Progenitor cell of endocrine pancreas (in vitro differentiated cells): ENCODE data around the gene PGA3. TPM values are rescaled to one million over a fixed set of nuclear protein-coding genes. Genes with fewer than 3 reads are reported as not detected.
A peak's percentile ranks its signal among the peaks of the same experiment; 100 is the strongest.

ENCODE experiments used
- DNase-seq: peaks from one replicate; pipeline ENCODE4 v3.0.0; 2021; ENCODE audit warnings: low spot score; ENCODE audit not compliant: unreplicated experiment
- H3K27ac Mint-ChIP-seq: 2 replicates; pipeline ENCODE4 v1.8.0; 2021; ENCODE audit warnings: mild to moderate bottlenecking, moderate library complexity, mixed read lengths
- H3K27me3 Mint-ChIP-seq: 2 replicates; pipeline ENCODE4 v1.8.0; 2021; ENCODE audit warnings: mixed read lengths
- H3K36me3 Mint-ChIP-seq: 2 replicates; pipeline ENCODE4 v1.8.0; 2022; ENCODE audit warnings: mixed read lengths; ENCODE audit not compliant: insufficient read depth
- H3K4me1 Mint-ChIP-seq: 2 replicates; pipeline ENCODE4 v1.8.0; 2021; ENCODE audit warnings: low read depth, mixed read lengths
- H3K4me3 Mint-ChIP-seq: 2 replicates; pipeline ENCODE4 v1.8.0; 2021; ENCODE audit warnings: low read depth, mild to moderate bottlenecking, moderate library complexity, mixed read lengths
- H3K9me3 Mint-ChIP-seq: 2 replicates; pipeline ENCODE4 v1.8.0; 2021; ENCODE audit warnings: low read depth, mixed read lengths
- CTCF ChIP-seq: fragments of 200-600 bp; sonication (generic); IDR thresholded peaks from one replicate; pipeline ENCODE4 v1.5.0; 2021; ENCODE audit warnings: antibody characterized with exemption, mild to moderate bottlenecking; ENCODE audit not compliant: unreplicated experiment
- total RNA-seq: library from RNA; stranded (reverse); gene quantifications from 2 replicates; pipeline ENCODE4 v1.2.1, GENCODE V29; 2021

PGA3 gene
- total RNA-seq, 1 donor from 2014 or later, result not detected

GRCh38 chr11:61181489-61181888 is 21.8 kb upstream of the PGA3 start:
- no peaks in the 10 kb centered on the region for H3K36me3 Mint-ChIP-seq
- no peaks in the 10 kb centered on the region for H3K27me3 Mint-ChIP-seq
- no peaks in the 10 kb centered on the region for H3K9me3 Mint-ChIP-seq
- no peaks in the 10 kb centered on the region for H3K4me1 Mint-ChIP-seq
- H3K27ac Mint-ChIP-seq, result no peak overlapping the region
- no peak overlapping the region for H3K4me3 Mint-ChIP-seq
- DNase-seq, result no peak
- no peak for TF ChIP-seq CTCF

DNA sequence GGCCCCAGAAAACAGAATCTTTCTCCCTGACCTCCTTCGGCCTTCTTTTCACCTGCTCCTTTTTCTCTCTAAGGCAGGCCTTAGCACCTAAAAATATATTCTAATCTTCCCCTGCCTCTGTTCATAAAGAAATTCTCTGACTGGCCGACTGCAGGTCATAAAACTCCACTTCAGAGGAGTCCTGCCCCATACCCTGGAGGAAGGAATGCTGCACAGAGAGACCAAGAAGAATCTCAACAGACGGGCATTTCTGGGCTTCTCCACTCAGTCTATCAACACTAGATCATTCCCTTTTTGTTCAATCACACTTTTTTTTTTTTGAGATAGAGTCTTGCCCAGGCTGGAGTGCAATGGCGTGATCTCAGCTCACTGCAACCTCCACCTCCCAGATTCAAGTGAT is 19.7 kb upstream of the PGA3 start:
- no peaks in the 10 kb centered on the region for H3K27me3 Mint-ChIP-seq
- no peak for DNase-seq
- peak; percentile 17 for TF ChIP-seq CTCF
- H3K36me3 Mint-ChIP-seq, result no peaks in the 10 kb centered on the region
- no peak overlapping the region for H3K4me3 Mint-ChIP-seq
- H3K27ac Mint-ChIP-seq, result no peak overlapping the region
- peaks cover 2% of the 10 kb centered on the region for H3K4me1 Mint-ChIP-seq
- no peaks in the 10 kb centered on the region for H3K9me3 Mint-ChIP-seq

DNA sequence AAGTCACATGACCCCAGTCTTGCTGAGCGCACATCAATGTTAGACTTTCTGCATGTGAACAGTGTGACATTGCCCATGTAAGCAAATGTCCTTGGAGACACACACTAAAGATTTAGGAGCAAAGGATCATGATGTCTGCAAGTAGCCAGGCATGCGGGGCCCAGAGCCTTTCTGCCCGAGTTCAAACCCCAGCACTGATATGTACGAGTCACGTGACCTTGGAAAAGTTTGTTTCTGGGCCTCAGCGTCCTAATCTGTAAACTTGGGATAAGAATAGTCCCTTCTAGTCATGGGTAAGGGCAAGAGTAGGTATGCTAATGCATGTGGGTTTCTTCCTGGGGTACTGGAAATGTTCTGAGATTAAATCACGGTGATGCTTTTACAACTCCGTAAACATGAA is 16.8 kb upstream of the PGA3 start:
- Mint-ChIP-seq H3K4me1 (peaks cover 2% of the 10 kb centered on the region), H3K27me3 (no peaks in the 10 kb centered on the region), H3K36me3 (no peaks in the 10 kb centered on the region), H3K4me3 (no peak overlapping the region), H3K27ac (no peak overlapping the region), H3K9me3 (no peaks in the 10 kb centered on the region)
- DNase-seq, result no peak
- TF ChIP-seq CTCF, result no peak

DNA sequence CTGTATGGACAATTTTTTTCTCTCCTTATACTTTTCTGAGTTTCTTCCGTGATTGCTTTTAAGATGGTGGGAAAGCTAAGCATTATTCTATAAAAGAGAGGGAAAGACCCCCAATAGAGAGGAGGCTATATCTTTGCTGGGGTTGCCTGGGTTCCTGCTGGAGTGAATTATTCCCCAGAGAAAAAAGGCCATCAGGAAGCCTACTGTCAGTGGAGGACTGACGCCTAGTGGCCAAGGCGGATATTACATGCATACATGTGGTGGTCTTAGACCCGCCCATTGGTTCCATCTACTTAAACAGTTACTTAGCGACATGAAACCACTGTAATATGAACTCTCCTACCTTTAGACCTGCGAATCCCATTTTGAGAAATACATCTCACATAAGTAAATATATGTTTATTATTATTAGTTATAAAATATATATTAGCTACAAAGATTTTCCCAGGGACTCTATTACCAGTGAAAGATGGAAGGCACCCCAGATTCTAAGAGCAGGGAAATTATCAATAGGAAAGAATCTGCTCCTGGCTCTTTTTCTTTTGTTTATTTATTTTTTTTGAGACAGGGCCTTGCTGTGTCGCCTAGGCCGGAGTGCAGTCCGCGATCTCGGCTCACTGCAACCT is 15.7 kb upstream of the PGA3 start:
- Mint-ChIP-seq H3K4me1 (peaks cover 2% of the 10 kb centered on the region), H3K27me3 (peaks cover 1% of the 10 kb centered on the region), H3K4me3 (no peak overlapping the region), H3K27ac (peak overlapping the region; percentile 77), H3K36me3 (no peaks in the 10 kb centered on the region), H3K9me3 (no peaks in the 10 kb centered on the region)
- peak; percentile 92 for TF ChIP-seq CTCF
- DNase-seq, result peak; percentile 70

DNA sequence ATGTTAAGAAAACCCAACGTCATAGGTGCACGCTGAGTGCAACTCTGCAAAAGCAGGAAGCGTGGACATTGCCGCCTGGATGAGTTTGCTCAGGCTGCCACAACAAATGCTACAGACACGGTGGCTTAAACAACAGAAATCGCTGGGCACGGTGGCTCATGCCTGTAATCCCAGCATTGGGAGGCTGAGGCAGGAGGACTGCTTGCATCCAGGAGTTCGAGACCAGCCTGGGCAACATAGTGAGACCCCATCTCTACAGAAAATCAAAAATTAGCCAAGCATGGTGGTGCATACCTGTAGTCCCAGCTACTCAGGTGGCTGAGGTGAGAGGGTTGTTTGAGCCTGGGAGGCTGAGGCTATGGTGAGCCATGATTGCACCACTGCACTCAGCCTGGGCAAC is 13.4 kb upstream of the PGA3 start:
- DNase-seq, result no peak
- H3K4me3 Mint-ChIP-seq, result no peak overlapping the region
- no peak for TF ChIP-seq CTCF
- H3K9me3 Mint-ChIP-seq, result no peaks in the 10 kb centered on the region
- H3K4me1 Mint-ChIP-seq, result peaks cover 4% of the 10 kb centered on the region
- H3K36me3 Mint-ChIP-seq, result no peaks in the 10 kb centered on the region
- no peak overlapping the region for H3K27ac Mint-ChIP-seq
- peaks cover 6% of the 10 kb centered on the region for H3K27me3 Mint-ChIP-seq
